Rectal smooth muscle tissue (tissue), 1 donor: ENCODE measurements around the gene IP6K3.

Experiments used
- H3K27ac ChIP-seq: one replicate; pipeline ENCODE4 v1.7.0; 2013; ENCODE audit warnings: low read depth, low read length, inconsistent platforms
- H3K27me3 ChIP-seq: one replicate; pipeline ENCODE4 v1.7.0; 2013; ENCODE audit warnings: low read length; ENCODE audit not compliant: control insufficient read depth, insufficient read depth
- H3K36me3 ChIP-seq: one replicate; pipeline ENCODE4 v1.7.0; 2013; ENCODE audit warnings: low read length; ENCODE audit not compliant: control insufficient read depth, insufficient read depth
- H3K4me1 ChIP-seq: one replicate; pipeline ENCODE4 v1.7.0; 2013; ENCODE audit warnings: low read length; ENCODE audit not compliant: control insufficient read depth, insufficient read depth
- H3K4me3 ChIP-seq: one replicate; pipeline ENCODE4 v1.7.0; 2013; ENCODE audit warnings: low read length
- H3K9ac ChIP-seq: one replicate; pipeline ENCODE4 v1.7.0; 2013; ENCODE audit warnings: low read length

Gene IP6K3

DNA sequence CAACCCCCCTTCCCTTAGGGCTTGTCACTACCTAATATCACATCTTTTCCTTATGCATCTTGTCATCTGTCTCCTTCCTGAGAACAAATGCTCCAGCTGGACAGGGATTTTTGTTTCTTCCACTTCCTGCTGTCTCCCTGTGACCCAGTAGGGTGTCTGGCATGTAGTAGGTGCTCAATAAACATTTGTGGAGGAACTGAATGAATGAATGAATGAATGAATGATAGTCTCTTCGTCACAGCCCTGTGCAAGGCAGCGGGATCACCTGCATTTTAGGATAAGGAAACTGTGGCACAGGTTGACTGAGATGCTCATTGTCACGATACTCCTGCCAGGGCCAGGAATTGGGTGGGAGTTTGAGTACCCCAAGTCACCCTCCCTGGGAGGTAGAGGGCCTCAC is 28.1 kb upstream of the IP6K3 start:
- H3K36me3 ChIP-seq, result peaks cover 67% of the 10 kb centered on the region
- H3K27me3 ChIP-seq, result no peaks in the 10 kb centered on the region

DNA sequence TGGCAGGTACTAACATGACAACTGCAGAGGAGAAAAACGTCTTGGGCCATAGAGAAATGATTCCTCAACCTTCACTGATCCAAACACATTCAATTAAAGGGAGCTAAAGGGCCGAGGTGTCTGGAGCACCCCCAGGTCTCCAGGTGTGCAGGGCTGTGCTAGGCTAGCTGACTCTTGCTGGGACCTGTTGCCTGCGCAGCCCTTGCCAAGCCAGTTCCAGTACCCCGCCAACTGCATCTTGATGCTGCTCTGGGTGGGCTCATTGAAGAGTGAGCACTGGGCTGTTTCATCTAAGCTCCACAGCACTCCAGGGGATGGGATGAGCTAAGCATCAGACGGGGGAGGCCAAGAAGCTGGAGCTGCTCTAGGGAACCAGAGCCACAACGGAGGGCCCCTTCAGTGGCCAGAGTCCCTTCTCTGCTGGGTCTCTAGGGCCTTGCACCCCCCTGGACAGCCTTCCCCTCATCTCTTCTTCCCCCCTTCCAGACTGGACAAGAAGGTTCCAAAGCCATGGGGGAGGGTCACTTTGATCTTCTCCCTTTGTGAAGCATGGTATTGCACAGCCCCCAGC is 26.3 kb upstream of the IP6K3 start:
- no peaks in the 10 kb centered on the region for H3K27me3 ChIP-seq
- peaks cover 49% of the 10 kb centered on the region for H3K36me3 ChIP-seq
- H3K9ac ChIP-seq, result no peak overlapping the region
- H3K4me3 ChIP-seq, result no peak overlapping the region
- H3K4me1 ChIP-seq, result peaks cover 14% of the 10 kb centered on the region
- no peak overlapping the region for H3K27ac ChIP-seq

More for the DNA sequence above, 28.1 kb upstream of the IP6K3 start:
- Histone ChIP-seq H3K4me3 (no peak overlapping the region), H3K9ac (no peak overlapping the region), H3K4me1 (peaks cover 13% of the 10 kb centered on the region), H3K27ac (no peak overlapping the region)

DNA sequence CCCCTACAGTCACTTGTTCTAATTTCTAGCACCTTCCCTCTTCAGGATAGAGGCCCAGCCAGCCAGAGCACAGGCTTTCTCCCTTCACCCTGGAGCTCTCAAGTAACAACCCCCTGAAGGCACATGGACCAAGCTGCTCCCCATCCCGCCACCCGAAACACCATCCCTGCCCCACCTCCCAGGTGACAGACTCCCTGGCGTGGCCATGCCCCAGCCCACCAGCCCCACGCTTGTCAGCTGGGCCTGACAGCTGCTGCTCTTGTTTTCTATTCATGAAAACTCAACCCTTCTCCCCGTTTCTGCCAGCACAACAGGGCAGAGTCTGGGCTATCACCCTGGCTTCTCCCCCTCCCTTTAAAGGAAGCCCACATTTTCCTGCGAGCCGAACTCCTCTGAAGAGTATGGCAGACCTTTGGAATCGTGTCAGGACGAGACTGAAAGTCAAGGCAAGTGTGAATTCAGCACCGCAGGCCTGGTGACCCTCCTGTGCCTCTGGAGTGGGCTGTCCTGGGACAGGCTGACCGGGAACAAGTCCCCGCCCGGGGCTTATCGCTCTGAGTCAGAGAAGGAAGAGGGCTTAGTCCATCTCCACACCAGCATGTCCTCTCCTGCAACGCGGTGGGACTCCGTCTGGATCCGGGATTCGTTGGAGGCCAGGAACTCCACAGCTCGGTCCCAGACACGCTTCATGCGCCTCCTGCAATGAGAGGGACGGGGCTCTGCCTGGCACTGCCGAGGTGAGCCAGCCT is 25.6 kb upstream of the IP6K3 start:
- peaks cover 42% of the 10 kb centered on the region for H3K36me3 ChIP-seq
- no peak overlapping the region for H3K9ac ChIP-seq
- H3K4me3 ChIP-seq, result no peak overlapping the region
- H3K27me3 ChIP-seq, result no peaks in the 10 kb centered on the region
- peaks cover 14% of the 10 kb centered on the region for H3K4me1 ChIP-seq
- no peak overlapping the region for H3K27ac ChIP-seq

GRCh38 chr6:33771146-33772081 is 24.7 kb upstream of the IP6K3 start:
- no peak overlapping the region for H3K9ac ChIP-seq
- no peak overlapping the region for H3K4me3 ChIP-seq
- H3K4me1 ChIP-seq, result peaks cover 14% of the 10 kb centered on the region

DNA sequence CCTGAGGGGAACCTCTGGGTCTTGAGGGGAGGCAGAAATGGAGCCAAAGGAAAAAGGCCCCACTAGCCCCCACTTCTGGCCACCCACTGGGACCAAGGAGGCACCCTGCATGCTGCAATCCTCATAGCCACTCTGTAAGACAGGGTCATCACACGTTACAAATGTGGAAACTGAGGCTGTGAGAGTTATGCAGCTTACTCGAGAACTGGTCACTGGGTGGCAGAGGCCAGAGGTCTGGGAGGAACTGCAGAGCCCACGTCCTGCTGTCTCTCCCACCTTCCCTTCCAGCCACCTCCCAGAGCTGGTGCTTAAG is 24.1 kb upstream of the IP6K3 start:
- Histone ChIP-seq H3K4me1 (peaks cover 14% of the 10 kb centered on the region), H3K27me3 (no peaks in the 10 kb centered on the region), H3K4me3 (no peak overlapping the region), H3K9ac (no peak overlapping the region), H3K27ac (no peak overlapping the region), H3K36me3 (peaks cover 28% of the 10 kb centered on the region)

More at GRCh38 chr6:33771146-33772081, 24.7 kb upstream of the IP6K3 start:
- peaks cover 33% of the 10 kb centered on the region for H3K36me3 ChIP-seq
- no peak overlapping the region for H3K27ac ChIP-seq
- no peaks in the 10 kb centered on the region for H3K27me3 ChIP-seq

DNA sequence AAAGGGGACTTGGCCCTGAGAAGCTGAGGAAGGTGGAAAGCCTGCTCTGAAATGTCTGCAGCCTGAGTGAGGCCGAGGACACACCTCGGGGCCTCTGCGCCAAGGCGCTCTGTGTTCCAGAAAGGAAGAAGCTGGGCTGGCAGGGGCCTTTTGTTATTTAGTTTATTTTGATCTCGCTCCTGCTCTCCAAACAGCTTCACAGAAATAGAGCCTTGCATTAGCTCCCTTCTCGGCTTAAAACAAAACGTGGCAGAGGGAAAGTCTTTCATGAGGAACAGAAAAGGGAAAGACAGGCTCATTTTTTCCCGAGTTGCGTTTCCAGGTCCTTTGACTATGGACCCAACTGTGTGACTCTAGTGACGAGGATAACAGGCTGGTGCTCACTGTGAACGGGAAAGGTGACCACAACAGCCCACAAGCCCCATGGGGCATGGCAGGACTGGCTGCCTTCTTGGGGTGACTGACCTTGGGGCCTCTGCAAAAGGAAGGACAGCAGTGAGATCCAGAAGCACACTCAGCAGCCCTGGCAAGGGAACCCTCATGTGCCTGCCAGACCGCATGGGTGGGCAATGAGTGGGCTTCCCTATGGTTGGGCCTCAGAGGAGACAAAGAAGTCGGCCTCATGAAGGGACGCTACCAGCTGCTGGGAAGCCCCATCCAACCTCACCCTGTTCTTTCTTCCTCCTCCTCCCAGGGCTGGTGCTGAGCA is 23.6 kb upstream of the IP6K3 start:
- Histone ChIP-seq H3K27me3 (no peaks in the 10 kb centered on the region), H3K27ac (no peak overlapping the region), H3K36me3 (peaks cover 24% of the 10 kb centered on the region), H3K4me1 (peaks cover 14% of the 10 kb centered on the region), H3K4me3 (no peak overlapping the region), H3K9ac (no peak overlapping the region)

GRCh38 chr6:33769248-33769821 is 22.6 kb upstream of the IP6K3 start:
- H3K27ac ChIP-seq, result no peak overlapping the region
- H3K4me1 ChIP-seq, result peaks cover 14% of the 10 kb centered on the region
- H3K9ac ChIP-seq, result no peak overlapping the region
- no peaks in the 10 kb centered on the region for H3K27me3 ChIP-seq
- peaks cover 16% of the 10 kb centered on the region for H3K36me3 ChIP-seq
- no peak overlapping the region for H3K4me3 ChIP-seq

DNA sequence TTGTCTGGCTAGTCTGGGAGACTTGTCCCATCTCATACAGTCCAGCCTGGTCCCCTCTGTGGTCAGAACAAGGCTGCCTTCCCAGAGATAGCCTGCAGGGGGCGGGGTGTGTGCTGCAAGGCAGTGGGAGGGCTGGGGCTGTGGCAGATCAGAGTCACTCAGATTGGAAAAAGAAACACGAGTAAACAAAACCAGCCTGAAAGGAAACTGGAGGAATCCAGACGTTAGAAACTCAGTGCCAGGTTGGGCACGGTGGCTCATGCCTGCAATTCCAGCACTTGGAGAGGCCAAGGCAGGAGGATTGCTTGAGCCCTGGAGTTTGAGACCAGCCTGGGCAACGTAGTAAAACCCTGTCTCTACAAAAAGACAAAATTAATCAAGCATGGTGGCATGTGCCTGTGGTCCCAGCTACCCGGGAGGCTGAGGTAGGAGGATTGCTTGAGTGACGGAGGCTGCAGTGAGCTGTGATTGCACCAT is 22.0 kb upstream of the IP6K3 start:
- H3K36me3 ChIP-seq, result peaks cover 14% of the 10 kb centered on the region
- no peak overlapping the region for H3K4me3 ChIP-seq
- no peaks in the 10 kb centered on the region for H3K27me3 ChIP-seq
- H3K4me1 ChIP-seq, result peaks cover 14% of the 10 kb centered on the region
- H3K9ac ChIP-seq, result no peak overlapping the region
- H3K27ac ChIP-seq, result no peak overlapping the region

DNA sequence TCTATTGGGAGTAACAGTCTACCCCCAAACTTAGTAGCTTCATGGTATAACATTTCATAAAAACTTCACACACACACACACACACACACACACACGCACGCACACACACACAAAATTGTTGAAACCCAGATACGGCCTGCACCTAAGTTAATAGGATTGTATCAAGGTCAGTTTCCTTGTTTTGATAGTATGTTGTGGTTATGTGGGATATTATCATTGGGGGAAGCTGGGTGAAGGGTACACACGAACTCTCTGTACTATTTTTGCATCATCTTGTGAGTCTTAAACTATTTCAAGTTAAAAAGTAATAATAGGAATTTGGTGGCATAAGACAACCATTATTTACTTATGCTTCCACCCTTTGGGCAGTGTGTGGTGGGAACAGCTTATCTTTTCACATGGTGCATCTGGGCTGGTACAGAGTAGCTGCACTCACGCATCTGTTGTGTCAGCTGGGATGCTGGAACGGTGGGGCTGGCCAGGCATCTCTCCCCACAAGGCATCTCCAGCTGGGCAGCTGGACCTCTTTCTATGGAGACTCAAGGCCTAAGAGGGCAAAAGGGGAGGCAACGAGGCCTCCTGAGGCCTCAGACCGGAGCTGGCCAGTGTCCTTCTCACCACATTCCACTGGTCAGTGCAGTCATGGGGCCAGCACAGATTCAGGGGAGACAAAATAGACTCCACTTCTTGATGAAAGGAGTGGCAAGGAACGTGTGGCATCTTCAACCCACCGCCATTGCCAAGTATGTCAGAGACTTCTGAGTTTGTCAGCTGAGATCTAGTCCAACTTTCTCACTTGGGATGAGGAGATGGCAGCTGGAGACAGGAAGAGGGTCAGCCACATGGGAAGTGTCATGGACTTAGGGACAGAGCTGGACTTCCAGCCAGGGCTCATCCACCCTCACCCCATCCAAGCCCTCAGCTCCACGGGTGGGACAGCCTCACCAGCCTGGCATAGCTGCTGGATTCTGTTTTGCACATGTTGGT is 20.5 kb upstream of the IP6K3 start:
- Histone ChIP-seq H3K27ac (no peak overlapping the region), H3K4me3 (no peak overlapping the region), H3K36me3 (peaks cover 2% of the 10 kb centered on the region), H3K27me3 (no peaks in the 10 kb centered on the region), H3K4me1 (peaks cover 14% of the 10 kb centered on the region), H3K9ac (no peak overlapping the region)

- H3K4me3 ChIP-seq, result no peak overlapping the region
- H3K27ac ChIP-seq, result no peak overlapping the region
- no peak overlapping the region for H3K9ac ChIP-seq
- H3K36me3 ChIP-seq, result no peaks in the 10 kb centered on the region
- H3K4me1 ChIP-seq, result peaks cover 6% of the 10 kb centered on the region
- no peaks in the 10 kb centered on the region for H3K27me3 ChIP-seq
Measured at GRCh38 chr6:33765368-33765767, 18.7 kb upstream of the IP6K3 start.

GRCh38 chr6:33764036-33764435 is 17.3 kb upstream of the IP6K3 start:
- H3K36me3 ChIP-seq, result no peaks in the 10 kb centered on the region
- H3K4me3 ChIP-seq, result no peak overlapping the region
- no peak overlapping the region for H3K9ac ChIP-seq
- no peak overlapping the region for H3K27ac ChIP-seq
- H3K27me3 ChIP-seq, result no peaks in the 10 kb centered on the region
- no peaks in the 10 kb centered on the region for H3K4me1 ChIP-seq
